Hindlimb muscle (tissue), 1 donor: ENCODE measurements around the gene KRCC1. TPM values are rescaled to one million over a fixed set of nuclear protein-coding genes. Genes with fewer than 3 reads are reported as not detected.
"Not testable (repeated sequence)": the region's sequence is repeated elsewhere in the genome, so short reads cannot be mapped to it uniquely, and the experiment has no call there.

Experiments used
- DNase-seq: peaks from one replicate; pipeline ENCODE4 v3.0.0-alpha.2; 2013
- polyA plus RNA-seq: library from polyadenylated mRNA; unstranded; fragments of 120-200 nt; gene quantifications from one replicate; pipeline ENCODE4 v1.2.1, GENCODE V29; 2013; ENCODE audit not compliant: insufficient read length

Gene KRCC1
- polyA plus RNA-seq, 1 donor: 33.0 TPM

DNA sequence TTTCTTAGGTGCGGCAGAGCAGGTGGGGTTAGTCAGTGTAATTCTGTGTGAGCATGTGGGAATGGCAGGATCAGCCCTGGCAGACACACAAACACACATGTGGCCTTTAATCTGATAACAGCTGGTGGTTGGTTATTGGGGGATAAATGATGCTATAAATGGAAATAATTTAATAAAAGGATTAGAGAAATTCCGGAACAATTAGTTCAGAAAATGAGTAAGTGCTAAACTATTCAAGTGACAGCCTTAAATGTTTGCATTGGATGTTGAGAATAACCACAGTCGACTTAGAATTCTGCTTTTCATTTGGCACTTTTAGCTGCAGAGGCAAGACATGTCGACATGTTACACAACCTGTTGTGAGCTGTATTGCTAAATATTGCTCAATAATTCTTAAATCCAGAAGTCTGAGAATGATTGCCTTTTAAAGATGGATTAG is 19.3 kb upstream of the KRCC1 start:
- DNase-seq: no peak

DNA sequence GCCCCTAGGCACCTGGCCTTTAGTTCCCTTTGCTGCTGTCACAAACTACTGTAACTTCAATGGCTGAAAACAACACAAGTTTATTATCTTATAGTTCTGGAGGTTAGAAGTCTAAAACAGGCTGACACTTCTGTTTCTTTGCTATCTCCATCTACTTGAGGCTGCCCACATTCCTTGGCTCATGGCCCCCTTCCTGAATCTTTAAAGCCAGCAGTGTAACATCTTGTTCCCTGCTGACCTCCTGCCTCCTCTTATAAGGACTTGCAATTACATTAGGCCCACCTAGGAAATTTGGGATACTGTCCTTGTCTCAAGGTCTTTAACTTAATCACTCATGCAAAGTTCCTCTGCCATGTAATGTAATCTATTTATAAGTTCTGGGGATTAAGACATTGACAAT is 18.6 kb upstream of the KRCC1 start:
- no peak for DNase-seq

GRCh38 chr2:88071365-88071764 is 15.8 kb upstream of the KRCC1 start:
- no peak for DNase-seq

GRCh38 chr2:88070055-88070454 is 14.5 kb upstream of the KRCC1 start:
- DNase-seq: no peak

DNA sequence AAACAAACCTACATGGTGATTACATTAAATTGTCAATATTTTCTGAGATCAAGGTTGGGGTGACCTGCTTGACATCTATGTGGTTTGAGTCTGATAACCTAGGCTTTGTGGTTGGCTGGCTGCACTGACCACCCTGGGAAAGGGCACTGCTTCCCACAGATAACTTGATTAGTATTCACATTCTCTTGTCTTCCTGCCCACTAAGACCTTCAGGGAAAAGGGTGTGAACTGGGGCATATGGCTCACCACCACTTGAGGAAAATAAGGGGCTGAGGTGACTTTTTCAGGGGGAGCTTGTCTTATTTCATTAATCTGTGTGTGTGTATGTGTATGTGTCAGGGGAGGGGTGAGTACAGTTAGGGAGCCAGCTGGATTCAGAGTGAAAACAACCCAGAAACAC is 13.5 kb upstream of the KRCC1 start:
- no peak for DNase-seq

DNA sequence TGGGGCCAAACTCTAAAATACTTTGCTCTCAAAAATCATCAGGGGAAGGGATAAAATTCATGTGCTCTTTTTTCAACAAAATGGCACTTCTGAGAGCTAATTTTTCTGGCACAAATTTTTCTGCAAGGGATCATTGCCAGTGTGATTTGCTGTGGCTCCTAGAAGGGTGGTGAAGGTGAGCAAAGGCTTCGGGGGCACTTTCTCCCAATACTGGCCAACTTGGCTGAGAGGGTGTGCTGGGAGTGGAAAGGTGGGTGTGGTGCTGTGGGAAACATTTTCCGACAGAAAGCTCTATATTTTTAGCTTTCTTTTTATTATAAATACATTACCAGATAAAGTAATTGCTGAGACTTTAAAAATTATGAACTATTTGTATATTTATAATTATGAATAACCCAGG is 12.5 kb upstream of the KRCC1 start:
- DNase-seq: no peak

DNA sequence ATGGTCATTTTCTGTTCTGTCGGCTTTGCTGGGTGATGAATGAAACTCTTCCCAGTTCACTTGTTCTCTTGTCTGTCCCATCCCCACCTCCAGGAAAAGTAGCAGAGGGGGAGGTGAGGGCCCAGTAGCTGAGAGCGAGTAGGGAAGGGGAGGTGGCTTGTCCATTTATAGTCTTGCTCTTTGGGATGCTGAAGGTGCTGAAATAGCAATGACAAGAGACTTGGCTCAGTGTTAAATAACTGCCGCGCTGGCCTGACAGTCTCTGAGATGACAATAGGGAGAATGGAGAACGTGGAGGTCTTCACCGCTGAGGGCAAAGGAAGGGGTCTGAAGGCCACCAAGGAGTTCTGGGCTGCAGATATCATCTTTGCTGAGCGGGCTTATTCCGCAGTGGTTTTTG is 12.0 kb upstream of the KRCC1 start, which contains the start of gene SMYD1:
SMYD1 (plus strand) TSS at position 228 of the 400 bp plus-strand sequence; CDS start at position 268, 40 bp downstream.
- no peak for DNase-seq

GRCh38 chr2:88067189-88067588 is 11.6 kb upstream of the KRCC1 start:
- peak; percentile 39 for DNase-seq

GRCh38 chr2:88066543-88066942 is 11.0 kb upstream of the KRCC1 start:
- no peak for DNase-seq

GRCh38 chr2:88061295-88061694 is 5.7 kb upstream of the KRCC1 start:
- no peak for DNase-seq

GRCh38 chr2:88060907-88061275 is 5.3 kb upstream of the KRCC1 start:
- DNase-seq: no peak

DNA sequence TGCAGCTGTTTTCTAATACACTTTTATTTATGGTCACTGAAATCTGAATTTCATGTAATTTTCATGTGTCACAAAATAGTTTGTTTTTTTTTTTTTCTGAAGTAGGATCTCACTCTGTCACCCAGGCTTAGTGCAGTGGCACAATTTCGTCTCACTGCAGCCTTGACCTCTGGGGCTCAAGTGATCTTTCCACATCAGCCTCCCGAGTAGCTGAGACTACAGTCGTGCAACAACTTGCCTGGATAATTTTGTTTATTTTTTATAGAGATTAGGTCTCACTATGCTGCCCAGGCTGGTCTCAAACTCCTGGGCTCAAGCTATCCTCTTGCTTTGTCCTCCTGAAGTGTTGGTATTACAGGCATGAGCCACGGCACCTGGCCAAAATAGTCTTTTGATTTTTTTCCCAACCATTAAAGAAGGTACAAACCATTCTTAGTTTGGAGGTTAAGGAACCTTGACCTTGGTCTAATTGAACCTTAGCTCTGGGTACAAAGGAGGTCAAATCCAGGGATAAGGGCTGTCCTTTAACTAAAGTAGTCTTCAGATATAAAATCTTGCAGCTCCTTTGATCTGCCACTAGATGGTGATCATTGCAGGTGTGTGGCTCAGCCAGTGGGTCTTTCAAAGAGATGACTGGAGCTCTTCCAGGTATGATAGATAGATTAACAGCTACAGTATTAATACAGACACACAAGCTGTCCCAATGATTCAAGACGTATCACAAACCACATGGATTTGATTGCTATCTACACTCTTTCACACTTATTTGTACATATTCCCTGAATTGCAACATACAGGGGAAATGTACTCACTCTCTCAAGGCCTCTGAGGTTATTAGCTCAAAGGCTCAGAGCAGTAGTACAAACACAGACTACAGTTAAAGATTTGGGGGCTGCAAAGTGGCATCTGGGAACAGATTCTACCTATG is 4.7 kb upstream of the KRCC1 start:
- no peak for DNase-seq

GRCh38 chr2:88058191-88058590 is 2.6 kb upstream of the KRCC1 start:
- DNase-seq: no peak

DNA sequence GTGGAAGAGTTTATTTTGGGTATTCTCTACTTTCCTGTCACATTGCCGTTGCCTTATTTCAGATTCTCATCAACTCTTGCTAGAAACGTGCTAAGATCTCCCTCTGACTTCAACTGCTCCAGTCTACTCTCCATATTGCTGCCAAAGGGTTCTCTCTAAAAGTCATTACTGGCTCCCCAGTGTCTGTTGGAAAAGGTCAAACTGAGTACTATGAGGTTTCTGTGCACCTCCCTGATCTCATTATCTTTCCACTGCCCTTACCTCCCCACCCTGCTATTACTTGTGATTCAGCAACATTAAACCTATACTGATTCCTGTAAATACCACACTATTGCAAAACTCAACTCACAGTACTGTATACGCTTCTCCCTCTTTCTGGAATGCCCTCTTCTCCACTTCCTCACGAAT is 1.9 kb upstream of the KRCC1 start:
- no peak for DNase-seq

DNA sequence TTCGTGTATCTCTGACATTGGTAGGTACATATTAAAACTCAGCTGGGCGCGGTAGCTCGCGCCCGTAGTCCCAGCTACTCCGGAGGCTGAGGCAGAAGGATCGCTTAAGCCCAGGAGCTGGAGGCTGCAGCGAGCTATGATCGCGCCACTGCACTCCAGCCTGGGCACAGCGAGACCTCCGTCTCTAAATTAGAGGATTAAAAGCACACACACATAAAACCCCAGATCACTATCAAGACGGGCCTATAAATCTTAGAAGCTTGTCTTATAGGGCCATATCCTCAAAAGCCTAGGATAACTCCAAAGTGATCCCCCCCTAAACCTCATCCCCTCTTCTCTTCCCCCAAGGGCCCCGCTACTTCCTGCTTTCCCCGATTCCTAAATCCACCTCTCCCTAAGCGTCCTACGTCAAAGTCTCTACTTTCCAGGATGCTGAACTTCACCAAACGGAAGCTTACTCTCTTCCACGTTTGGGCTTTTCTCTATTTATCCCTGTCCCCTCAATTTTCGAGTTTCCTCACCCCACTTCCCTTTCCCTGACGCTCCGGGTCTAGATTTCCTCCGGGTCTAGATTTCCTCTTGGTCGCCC is 707 bp downstream of the KRCC1 start:
- peak; percentile 50 for DNase-seq

GRCh38 chr2:88053934-88054781 is 1.4 kb downstream of the KRCC1 start:
- DNase-seq: no peak

DNA sequence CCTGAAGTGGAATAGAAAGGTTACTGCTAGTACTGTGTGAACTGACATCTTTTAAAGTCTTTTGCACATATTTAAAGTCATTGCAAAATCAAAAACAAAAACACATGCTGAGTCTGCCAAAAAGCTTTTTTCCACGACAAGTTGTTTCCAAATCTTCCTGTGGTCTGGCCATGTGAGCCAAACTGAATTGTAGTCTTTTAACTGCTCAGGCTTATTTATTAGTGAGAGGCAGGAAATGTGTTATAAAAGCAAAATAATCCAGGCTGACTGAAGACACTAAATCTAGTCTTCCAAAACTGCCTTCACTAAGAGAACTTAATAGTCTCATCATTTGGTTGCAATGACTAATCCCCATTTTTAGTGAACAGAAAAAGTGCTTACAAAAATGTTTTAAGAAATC is 2.3 kb downstream of the KRCC1 start:
- DNase-seq: peak; percentile 58

DNA sequence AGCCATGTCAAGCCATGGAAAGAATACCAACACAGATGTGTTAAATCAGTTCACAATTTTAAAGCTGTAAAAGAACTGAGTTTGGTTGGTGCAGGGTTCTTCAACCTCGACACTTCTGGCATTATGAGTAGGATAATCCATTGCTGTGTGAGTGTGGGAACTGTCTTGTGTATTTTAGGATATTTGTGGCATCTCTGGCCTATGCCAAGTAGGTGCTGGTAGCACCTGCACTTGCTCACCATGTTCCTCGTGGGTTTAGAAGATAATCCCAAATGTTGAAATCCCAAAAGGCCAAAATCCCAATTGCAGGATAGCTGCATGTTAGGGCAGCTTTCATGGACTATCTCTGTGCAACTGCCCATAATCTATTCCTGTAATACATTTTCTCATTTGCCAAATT is 3.8 kb downstream of the KRCC1 start:
- DNase-seq: no peak

GRCh38 chr2:88049622-88050021 is 6.0 kb downstream of the KRCC1 start:
- no peak for DNase-seq

DNA sequence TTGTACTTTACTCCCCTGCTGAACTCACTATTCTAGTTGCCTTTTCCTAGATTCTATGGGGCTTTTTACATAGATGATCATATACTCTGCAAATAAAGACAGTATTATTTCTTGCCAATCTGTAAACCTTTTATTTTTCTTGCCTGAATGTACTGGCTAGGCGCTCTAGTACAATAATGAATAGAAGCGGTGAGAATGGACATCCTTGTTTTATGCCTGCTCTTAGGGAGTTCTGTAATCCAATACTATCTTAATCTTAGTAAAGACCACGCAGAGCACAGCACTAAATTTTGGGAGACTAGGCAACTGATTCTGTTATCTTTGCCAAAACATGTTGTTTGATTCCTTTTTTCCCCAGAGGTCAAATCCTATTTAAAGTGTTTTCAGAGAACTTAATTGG is 7.0 kb downstream of the KRCC1 start:
- no peak for DNase-seq

DNA sequence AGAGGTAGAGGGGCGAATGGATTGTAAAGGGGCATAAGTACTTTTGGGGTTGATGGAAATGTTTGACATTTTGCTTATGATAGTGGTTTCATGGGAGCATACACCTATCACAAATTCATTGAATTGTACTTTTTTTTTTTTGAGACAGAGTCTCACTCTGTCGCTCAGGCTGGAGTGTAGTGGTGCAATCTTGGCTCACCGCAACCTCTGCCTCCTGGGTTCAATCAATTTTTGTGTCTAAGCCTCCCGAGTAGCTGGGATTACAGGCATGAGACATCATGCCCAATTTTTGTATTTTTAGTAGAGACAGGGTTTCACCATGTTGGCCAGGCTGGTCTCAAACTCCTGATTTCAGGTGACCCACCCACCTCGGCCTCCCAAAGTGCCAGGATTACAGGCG is 10.0 kb downstream of the KRCC1 start:
- not testable (repeated sequence) for DNase-seq

DNA sequence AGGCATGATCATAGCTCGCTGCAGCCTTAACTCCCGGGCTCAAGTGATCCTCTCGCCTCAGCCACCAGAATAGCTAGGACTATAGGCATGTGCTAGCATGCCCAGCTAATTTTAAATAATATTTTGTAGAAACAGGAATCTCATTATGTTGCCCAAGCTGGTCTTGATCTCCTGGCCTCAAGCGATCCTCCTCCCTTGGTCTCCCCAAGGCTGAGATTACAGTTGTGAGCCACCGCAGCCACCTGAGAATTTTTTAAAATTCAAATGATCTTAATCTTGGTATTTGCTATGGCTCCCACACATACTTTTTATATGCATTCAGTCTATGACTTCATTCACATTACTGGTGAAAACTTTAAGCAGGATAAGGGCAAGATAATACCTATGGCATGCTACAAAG is 13.1 kb downstream of the KRCC1 start:
- no peak for DNase-seq
